ENCODE results near the gene RUNX3. TPM values are rescaled to one million over a fixed set of nuclear protein-coding genes. Genes with fewer than 3 reads are reported as not detected.

Gene RUNX3
- total RNA-seq, 1 experiment from 2014 or later, result 10.7 TPM

DNA sequence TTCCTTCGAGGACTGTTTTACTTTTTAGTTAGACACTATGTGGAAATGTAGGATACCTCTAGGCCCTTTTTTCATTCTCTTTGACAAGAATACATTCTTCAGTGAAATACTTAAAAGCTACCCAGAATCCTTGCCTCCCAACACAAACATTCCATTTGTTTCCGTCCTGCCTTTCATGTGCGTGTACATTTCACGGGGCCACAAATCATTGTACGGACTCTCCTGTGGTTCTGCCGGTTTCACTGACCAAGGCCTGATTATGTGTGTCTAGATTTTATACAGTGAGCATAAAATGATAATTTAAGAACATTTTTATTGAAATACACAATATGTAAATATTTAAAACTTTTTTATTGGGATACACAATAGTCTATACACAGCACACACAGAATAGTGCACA is 76.4 kb downstream of the RUNX3 start:
- DNase-seq (ENCODE audit: low read depth, low spot score), result no peak
- in situ Hi-C loops (cut with HindIII; ENCODE audit: low pct_unique_long_range_greater_than_20kb, low sequenced_read_pairs), result no loop called here

DNA sequence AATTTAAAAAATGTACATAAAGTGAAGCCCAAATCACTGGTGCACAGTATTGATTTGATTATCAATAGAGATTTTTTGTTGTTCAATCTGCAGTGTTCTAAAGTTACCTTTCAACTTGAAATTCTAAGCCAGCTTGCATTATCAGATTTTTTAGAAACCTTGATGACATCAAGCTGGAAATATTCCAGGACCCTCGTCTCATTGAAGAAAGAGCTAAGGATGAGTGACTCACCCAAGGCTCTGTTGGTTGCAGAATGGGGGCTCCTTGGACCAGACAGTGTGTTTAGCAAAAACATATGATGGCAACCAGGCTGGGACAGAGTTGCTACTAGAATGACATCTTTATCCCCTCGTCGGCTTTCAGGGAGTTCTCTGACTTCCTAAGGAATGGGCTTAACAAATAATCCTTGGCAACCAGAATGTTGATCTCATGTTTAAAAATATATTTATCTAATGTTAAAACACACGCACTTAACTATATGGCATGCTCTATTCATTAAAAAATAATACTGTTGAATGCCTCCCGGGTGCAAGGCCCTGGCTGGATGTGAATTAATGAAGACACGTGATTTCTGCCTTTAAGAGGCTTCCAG is 79.7 kb downstream of the RUNX3 start:
- in situ Hi-C loops (cut with HindIII; ENCODE audit: low pct_unique_long_range_greater_than_20kb, low sequenced_read_pairs), result no loop called here
- DNase-seq (ENCODE audit: low read depth, low spot score), result peak; percentile 41

DNA sequence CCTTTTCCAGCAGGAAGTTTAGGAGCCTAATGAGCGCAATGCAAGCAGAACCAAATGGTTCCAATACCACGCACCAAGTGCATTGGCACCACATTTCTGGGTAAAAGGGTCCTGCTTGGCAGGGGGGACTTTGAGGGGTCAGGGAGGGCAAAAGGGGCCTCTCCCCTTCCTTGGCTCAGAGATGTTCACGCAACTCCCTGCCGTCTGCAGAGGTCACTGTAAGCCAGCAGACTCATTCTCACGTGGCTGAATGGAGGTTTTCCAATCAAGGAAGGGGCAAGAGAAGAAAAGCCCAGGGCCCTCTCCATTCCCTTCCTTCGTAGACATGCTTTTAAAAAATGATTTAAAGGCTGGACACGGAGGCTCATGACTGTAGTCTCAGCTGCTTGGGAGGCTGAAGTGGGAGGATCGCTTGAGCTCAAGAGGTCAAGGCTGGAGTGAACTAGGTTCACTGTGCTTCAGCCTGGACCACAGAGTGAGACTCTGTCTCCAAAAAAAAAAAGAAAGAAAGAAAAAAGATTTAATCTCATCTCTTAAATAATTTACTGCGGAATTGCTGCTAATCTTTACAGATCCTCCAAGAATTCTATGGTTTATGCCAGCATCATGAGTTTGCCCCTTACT is 80.3 kb downstream of the RUNX3 start:
- DNase-seq (ENCODE audit: low read depth, low spot score), result peak; percentile 76
- in situ Hi-C loops (cut with HindIII; ENCODE audit: low pct_unique_long_range_greater_than_20kb, low sequenced_read_pairs), result no loop called here

Small RNA genes within 50 kb of the gene (small RNA-seq; reads per million reads assigned to genes)
- gene MIR6731, result 0 reads per million in 2 experiments

Other genes with a start within 250 kb of the RUNX3 start
- gene CLIC4, start 184.8 kb downstream of the RUNX3 start, total RNA-seq (2014; rRNA removed; shearing (Covaris generic)), result 123 and 124 TPM in 2 replicates

Data from SK-MEL-5 (cell line).